Caco-2 (cell line): ENCODE results near the gene HDAC4. TPM values are rescaled to one million over a fixed set of nuclear protein-coding genes. Genes with fewer than 3 reads are reported as not detected.
"Not testable (repeated sequence)": the region's sequence is repeated elsewhere in the genome, so short reads cannot be mapped to it uniquely, and the experiment has no call there.

Source experiments
- BruUV-seq: library from RNA; stranded (reverse); fragments of 400-500 nt; replicated peaks from 2 replicates; lab custom pipeline; 2021; lab: Mats Ljungman, UMichigan
- CTCF ChIA-PET: fragments of 300-600 bp; sonication (Branson Sonifier 250); formaldehyde crosslinking; loops from one replicate; lab custom pipeline; 2022; ENCODE audit warnings: antibody characterized with exemption; lab: Charles Lee
- POLR2A ChIA-PET: fragments of 300-600 bp; sonication (Branson Sonifier 250); formaldehyde crosslinking; loops from one replicate; lab custom pipeline; 2022; ENCODE audit warnings: antibody characterized with exemption; lab: Charles Lee
- DNase-seq, 2 experiments: peaks; one replicate each; pipeline versions ENCODE4 v3.0.0 to v3.0.0-alpha.2; 2020 to 2022
- H3K27me3 ChIP-seq: replicated peaks from 2 replicates; pipeline ENCODE4 v1.6.0; 2011; ENCODE audit warnings: low read length; ENCODE audit not compliant: control insufficient read depth, insufficient read depth
- H3K36me3 ChIP-seq: 2 replicates; pipeline ENCODE4 v1.5.1; 2011; ENCODE audit warnings: low read length; ENCODE audit not compliant: control insufficient read depth, insufficient read depth
- H3K4me1 ChIP-seq: fragments of 250-450 bp; sonication (Bioruptor Pico); 2 replicates; pipeline ENCODE4 v1.5.1; 2020; ENCODE audit warnings: mild to moderate bottlenecking
- H3K4me3 ChIP-seq: 2 replicates; pipeline ENCODE4 v1.5.1; 2011; ENCODE audit warnings: low read depth, mild to moderate bottlenecking, control low read depth, low read length
- H3K9me3 ChIP-seq: fragments of 250-450 bp; sonication (Bioruptor Pico); 2 replicates; pipeline ENCODE4 v1.5.1; 2020; ENCODE audit warnings: mild to moderate bottlenecking, moderate library complexity
- H3K27ac Mint-ChIP-seq: one replicate; pipeline ENCODE4 v1.8.0; 2022; ENCODE audit warnings: mixed read lengths; ENCODE audit not compliant: unreplicated experiment
- H3K27me3 Mint-ChIP-seq: one replicate; pipeline ENCODE4 v1.8.0; 2022; ENCODE audit warnings: mixed read lengths; ENCODE audit not compliant: insufficient read depth, unreplicated experiment
- H3K36me3 Mint-ChIP-seq: one replicate; pipeline ENCODE4 v1.8.0; 2022; ENCODE audit warnings: mild to moderate bottlenecking, mixed read lengths; ENCODE audit not compliant: insufficient read depth, unreplicated experiment
- H3K4me1 Mint-ChIP-seq: one replicate; pipeline ENCODE4 v1.8.0; 2022; ENCODE audit warnings: low read depth, mixed read lengths; ENCODE audit not compliant: unreplicated experiment
- H3K4me3 Mint-ChIP-seq: one replicate; pipeline ENCODE4 v1.8.0; 2022; ENCODE audit warnings: mild to moderate bottlenecking, moderate library complexity, mixed read lengths; ENCODE audit not compliant: unreplicated experiment
- H3K9me3 Mint-ChIP-seq: one replicate; pipeline ENCODE4 v1.8.0; 2022; ENCODE audit warnings: mixed read lengths; ENCODE audit not compliant: unreplicated experiment
- CTCF ChIP-seq, 2 experiments: fragments of 200-600 bp in 1 of 2; IDR thresholded peaks; 1 replicate in 1 of 2; 2 replicates in 1 of 2; pipeline versions ENCODE4 v1.5.1 to v1.8.0; 2011 to 2022; ENCODE audit warnings: antibody characterized with exemption in 1 of 2, control low read depth in 1 of 2, inconsistent platforms in 1 of 2, low read depth in 1 of 2, low read length in 1 of 2, mild to moderate bottlenecking in 1 of 2, moderate library complexity in 1 of 2; ENCODE audit not compliant: insufficient read depth in 1 of 2, severe bottlenecking in 1 of 2, unreplicated experiment in 1 of 2
- intact Hi-C: fragments of 100-400 bp; cut with micrococcal nuclease; formaldehyde crosslinking; loops from one replicate; pipeline ENCODE4 v1.10.0; 2022; ENCODE audit not compliant: unreplicated experiment
- total RNA-seq: library from RNA; stranded (reverse); gene quantifications from 2 replicates; pipeline ENCODE4 v1.2.3, GENCODE V29; 2022

HDAC4 gene
- total RNA-seq, 1 experiment from 2014 or later: 15.5 TPM

DNA sequence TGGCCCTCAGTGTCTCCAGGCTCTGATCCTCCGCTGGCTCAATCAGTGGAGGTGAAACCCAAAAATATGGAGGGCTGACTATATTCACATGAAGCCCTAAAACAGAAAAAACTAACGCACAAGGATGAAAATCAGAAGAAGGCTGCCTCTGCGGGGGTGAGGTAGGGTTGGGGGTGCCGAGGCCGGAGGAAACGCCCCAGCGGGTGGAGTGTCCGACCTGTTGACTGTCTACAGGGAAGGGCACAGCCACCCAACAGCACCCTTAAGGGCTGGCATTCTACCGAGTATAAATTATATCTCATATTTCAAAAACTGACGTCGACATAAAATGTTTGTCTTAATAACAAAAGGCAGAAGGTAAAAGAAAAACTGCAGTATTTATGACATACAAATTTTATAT lies 223.5 kb downstream of the HDAC4 start:
- no peaks in the 10 kb centered on the region for H3K9me3 ChIP-seq
- no peaks in the 10 kb centered on the region for H3K4me1 Mint-ChIP-seq
- TF ChIP-seq CTCF (IDR thresholded peaks at IDR 0.05; ENCODE audit: insufficient read depth in 1 of 2, low read depth in 1 of 2, low read length in 1 of 2, severe bottlenecking in 1 of 2, unreplicated experiment in 1 of 2): no peak
- no peaks in the 10 kb centered on the region for H3K27me3 ChIP-seq
- peaks cover 6% of the 10 kb centered on the region for H3K36me3 Mint-ChIP-seq
- DNase-seq: no peak
- H3K36me3 ChIP-seq: no peaks in the 10 kb centered on the region
- ChIA-PET CTCF (no interaction called here), POLR2A (no interaction called here)
- H3K27ac Mint-ChIP-seq: no peak overlapping the region
- no peak overlapping the region for H3K4me3 Mint-ChIP-seq
- peaks cover 16% of the 10 kb centered on the region for H3K9me3 Mint-ChIP-seq
- intact Hi-C loops: no loop called here
- no TSS peak for BruUV-seq
- no peak overlapping the region for H3K4me3 ChIP-seq
- H3K4me1 ChIP-seq: no peaks in the 10 kb centered on the region
- H3K27me3 Mint-ChIP-seq: no peaks in the 10 kb centered on the region

GRCh38 chr2:239176138-239176803 lies 224.5 kb downstream of the HDAC4 start:
- H3K27me3 ChIP-seq, H3K27ac Mint-ChIP-seq, H3K36me3 Mint-ChIP-seq, CTCF ChIA-PET, H3K4me3 ChIP-seq, H3K4me1 Mint-ChIP-seq, POLR2A ChIA-PET, DNase-seq, H3K36me3 ChIP-seq, H3K9me3 ChIP-seq, H3K27me3 Mint-ChIP-seq, intact Hi-C loops, H3K4me1 ChIP-seq, BruUV-seq, H3K4me3 Mint-ChIP-seq: not testable (repeated sequence)
- H3K9me3 Mint-ChIP-seq: peaks cover 21% of the 10 kb centered on the region

DNA sequence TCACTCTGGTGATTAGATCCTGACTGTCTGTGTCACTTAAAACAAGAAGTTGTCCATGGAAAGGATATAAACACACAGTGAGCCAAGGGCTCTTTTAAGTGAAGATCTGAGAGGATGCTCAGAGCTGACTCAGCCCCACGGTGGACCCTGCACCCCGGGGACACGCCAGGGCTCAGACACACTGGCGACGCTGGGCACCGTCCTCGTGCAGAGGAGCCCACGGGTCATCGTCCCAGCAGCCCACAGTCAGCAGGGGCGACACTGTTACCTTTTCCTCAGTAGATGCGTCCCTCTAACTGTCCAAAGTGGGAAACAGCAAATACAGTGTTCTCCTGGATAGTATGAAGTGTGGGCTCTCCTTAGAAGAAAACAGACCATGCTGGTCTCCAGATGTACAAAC lies 225.6 kb downstream of the HDAC4 start:
- H3K4me1 Mint-ChIP-seq: no peaks in the 10 kb centered on the region
- no peaks in the 10 kb centered on the region for H3K9me3 ChIP-seq
- H3K4me3 Mint-ChIP-seq: no peak overlapping the region
- ChIA-PET POLR2A (no interaction called here), CTCF (no interaction called here)
- H3K27me3 Mint-ChIP-seq: no peaks in the 10 kb centered on the region
- peaks cover 6% of the 10 kb centered on the region for H3K36me3 Mint-ChIP-seq
- TF ChIP-seq CTCF (IDR thresholded peaks at IDR 0.05; ENCODE audit: insufficient read depth in 1 of 2, low read depth in 1 of 2, low read length in 1 of 2, severe bottlenecking in 1 of 2, unreplicated experiment in 1 of 2): no peak
- DNase-seq: no peak
- no peak overlapping the region for H3K27ac Mint-ChIP-seq
- no peaks in the 10 kb centered on the region for H3K36me3 ChIP-seq
- no TSS peak for BruUV-seq
- no peaks in the 10 kb centered on the region for H3K27me3 ChIP-seq
- H3K4me1 ChIP-seq: no peaks in the 10 kb centered on the region
- H3K9me3 Mint-ChIP-seq: peaks cover 27% of the 10 kb centered on the region
- no peak overlapping the region for H3K4me3 ChIP-seq
- intact Hi-C loops: no loop called here
